SK-N-MC (cell line): ENCODE results near the gene SPATA17.

Source experiments
- EZH2 ChIP-seq: fragments of 200-600 bp; sonication (generic); IDR thresholded peaks from one replicate; pipeline ENCODE4 v1.6.1; 2017; ENCODE audit warnings: antibody characterized with exemption
- FOXP2 ChIP-seq: optimal IDR thresholded peaks from 2 replicates; pipeline ENCODE3; 2011; ENCODE audit warnings: mild to moderate bottlenecking, moderate library complexity; ENCODE audit not compliant: insufficient read depth; ENCODE audit errors: extremely low read length, control extremely low read depth
- POLR2AphosphoS5 ChIP-seq: IDR thresholded peaks from 2 replicates; pipeline ENCODE4 v1.6.1; 2012; ENCODE audit warnings: mild to moderate bottlenecking, low read depth, low read length, borderline replicate concordance

- TF ChIP-seq EZH2 (no peak), POLR2AphosphoS5 (no peak), FOXP2 (no peak)
Observed at GRCh38 chr1:217885181-217885580, 254.0 kb downstream of the SPATA17 start.
